ENCODE data around the gene ABTB1. TPM values are rescaled to one million over a fixed set of nuclear protein-coding genes. Genes with fewer than 3 reads are reported as not detected.
"Not testable (repeated sequence)": the region's sequence is repeated elsewhere in the genome, so short reads cannot be mapped to it uniquely, and the experiment has no call there.

Gene ABTB1
- total RNA-seq, 1 donor from 2014 or later, result 16.3 TPM

- peak; percentile 3 for ATAC-seq
- DNase-seq (ENCODE audit: low spot score), result peak; percentile 47
Measured at GRCh38 chr3:127671523-127672428, 976 bp upstream of the ABTB1 start.

GRCh38 chr3:127673191-127674100 is 694 bp downstream of the ABTB1 start:
- peak; percentile 58 for ATAC-seq
- DNase-seq (ENCODE audit: low spot score), result peak; percentile 53

GRCh38 chr3:127674101-127674721 is 1.5 kb downstream of the ABTB1 start:
- peak; percentile 35 for DNase-seq (ENCODE audit: low spot score)

DNA sequence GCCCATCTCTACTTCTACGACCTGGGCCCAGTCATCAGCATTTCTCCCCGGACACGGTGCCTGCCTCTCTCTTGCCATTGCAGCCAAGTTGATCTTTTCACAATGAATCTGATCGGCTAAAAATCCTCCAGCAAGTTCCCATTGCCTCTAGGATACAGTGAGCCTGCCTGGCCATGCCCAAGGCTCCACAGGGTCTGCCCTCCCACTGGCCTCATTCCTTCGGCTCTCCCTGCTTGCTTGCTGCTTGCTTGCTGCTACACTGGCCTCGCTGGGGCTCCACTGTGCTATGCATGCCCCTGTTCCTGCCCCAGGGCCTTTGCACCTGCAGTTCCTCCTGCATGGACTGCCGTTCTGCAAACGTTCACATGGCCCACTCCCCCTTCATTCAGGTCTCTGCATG is 2.0 kb downstream of the ABTB1 start:
- peak; percentile 27 for DNase-seq (ENCODE audit: low spot score)

More at GRCh38 chr3:127674101-127674721, 1.5 kb downstream of the ABTB1 start:
- no peak for ATAC-seq

DNA sequence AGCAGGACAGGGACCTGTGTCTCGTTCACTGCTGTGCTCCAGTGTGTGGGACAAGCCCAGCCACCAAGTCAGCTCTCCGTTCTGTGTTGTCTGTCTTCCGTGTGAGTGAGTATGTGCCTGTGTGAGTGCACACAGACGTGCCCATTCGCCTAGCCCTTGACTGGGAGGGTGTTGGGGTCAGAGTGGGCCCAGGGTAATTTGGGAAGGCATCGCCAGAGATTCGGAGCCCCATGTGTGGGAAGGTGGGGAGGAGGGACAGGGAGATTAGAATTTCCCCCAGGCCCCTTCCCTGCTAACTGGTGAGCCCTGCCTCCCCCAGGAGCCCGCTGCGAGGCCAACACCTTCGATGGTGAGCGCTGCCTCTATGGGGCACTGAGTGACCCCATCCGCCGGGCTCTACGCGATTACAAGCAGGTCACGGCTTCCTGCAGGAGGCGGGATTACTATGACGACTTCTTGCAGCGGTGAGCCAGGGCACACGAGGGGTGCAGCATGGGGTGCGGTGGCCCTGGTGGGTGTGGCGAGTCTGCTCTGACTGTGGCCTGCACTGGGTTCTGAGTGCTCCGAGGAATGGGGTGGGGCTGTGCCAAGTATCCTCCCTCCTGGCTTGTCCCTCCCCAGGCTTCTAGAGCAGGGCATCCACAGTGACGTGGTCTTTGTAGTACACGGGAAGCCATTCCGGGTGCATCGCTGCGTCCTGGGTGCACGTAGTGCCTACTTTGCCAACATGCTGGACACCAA is 3.1 kb downstream of the ABTB1 start:
- DNase-seq (ENCODE audit: low spot score) (peak; percentile 45), ATAC-seq (no peak)

More for the DNA sequence above, 2.0 kb downstream of the ABTB1 start:
- ATAC-seq, result no peak

- no peak for ATAC-seq
- no peak for DNase-seq (ENCODE audit: low spot score)
Measured at GRCh38 chr3:127676456-127676855, 3.7 kb downstream of the ABTB1 start.

GRCh38 chr3:127676921-127677351 is 4.2 kb downstream of the ABTB1 start:
- DNase-seq (ENCODE audit: low spot score), result peak; percentile 45
- ATAC-seq, result no peak

DNA sequence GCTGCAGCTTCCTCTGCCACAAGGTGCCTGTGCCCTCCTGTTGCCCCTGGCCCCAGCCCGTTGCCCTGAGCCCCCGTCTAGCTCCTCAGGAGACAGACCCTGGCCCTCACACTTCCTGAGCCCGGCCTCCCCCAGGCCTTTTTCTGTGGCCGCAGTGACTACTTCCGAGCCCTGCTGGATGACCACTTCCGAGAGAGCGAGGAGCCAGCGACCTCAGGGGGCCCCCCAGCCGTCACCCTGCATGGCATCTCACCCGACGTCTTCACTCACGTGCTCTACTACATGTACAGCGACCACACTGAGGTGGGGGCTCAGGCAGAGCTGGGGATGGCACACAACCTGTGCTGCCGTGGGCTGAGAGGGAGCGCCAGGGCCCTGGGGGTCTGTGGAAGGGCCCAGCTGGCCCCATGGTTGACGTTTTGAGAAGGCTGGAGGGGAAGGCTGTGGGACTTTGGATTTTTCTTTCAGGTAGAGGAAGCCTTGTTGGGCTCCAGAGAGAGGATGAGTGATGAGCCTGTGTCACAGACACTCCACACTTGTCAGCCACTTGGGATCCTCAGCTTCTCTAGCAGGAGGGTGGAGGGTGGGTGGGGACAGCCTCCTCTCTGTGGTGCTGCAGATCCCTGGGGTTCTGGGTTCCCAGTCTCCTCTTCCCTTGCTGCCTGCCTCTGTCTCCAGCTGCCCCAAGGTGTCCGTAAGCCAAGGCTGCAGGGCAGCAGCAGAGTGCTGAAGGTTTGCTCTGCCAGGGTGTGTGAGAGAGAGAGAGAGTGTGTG is 5.0 kb downstream of the ABTB1 start:
- DNase-seq (ENCODE audit: low spot score) (peak; percentile 42), ATAC-seq (no peak)

- DNase-seq (ENCODE audit: low spot score) (no peak), ATAC-seq (no peak)
Measured at GRCh38 chr3:127678315-127678599, 5.5 kb downstream of the ABTB1 start.

DNA sequence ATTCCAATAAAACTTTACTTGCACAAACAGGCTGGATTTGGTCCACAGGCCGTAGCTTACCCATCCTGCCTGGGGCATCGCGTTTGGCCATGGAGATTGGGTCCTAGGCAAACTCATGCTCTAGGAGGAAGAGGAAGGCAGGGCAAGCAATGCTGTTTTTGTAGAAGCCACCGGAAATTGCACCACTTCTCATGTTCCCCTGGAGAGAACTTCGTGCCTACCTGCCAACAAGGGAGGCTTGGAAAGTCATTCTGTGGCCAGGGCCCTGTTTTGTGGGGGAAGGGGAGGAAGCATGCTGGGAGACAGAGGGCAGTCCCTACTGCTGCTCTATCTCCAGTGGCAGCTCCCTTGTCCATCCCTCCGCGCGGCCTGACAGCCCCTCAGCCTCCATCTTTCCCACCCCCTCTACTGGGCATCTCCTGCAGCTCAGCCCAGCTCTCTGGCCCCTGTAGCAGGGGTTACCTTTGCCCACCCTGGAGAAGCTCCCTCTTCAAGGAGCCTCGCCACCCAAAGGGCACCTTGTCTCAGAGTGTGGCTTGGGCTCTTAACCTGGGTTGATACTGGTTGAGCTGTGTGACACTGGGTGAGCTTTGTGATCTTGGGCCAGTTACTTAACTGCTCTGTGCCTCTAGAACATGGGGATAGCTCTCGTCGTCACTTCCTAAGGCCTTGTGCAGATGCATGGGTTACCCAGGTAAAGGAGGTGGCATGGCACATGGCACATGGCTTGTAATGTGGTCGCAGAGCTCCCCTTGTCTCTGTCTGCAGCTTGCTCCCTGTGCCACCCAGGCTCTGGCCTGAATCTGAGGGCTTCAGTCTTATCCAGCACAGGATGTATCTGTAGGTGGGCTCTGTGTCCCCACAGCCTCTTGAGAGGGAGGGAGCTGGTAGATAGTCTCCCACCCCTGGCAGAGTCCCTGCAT is 6.1 kb downstream of the ABTB1 start:
- DNase-seq (ENCODE audit: low spot score) (peak; percentile 56), ATAC-seq (peak; percentile 53)

- ATAC-seq, result no peak
Measured at GRCh38 chr3:127679534-127680145, 6.9 kb downstream of the ABTB1 start.

GRCh38 chr3:127680146-127680661 is 7.5 kb downstream of the ABTB1 start:
- ATAC-seq (no peak), DNase-seq (ENCODE audit: low spot score) (no peak)

More at GRCh38 chr3:127679534-127680145, 6.9 kb downstream of the ABTB1 start:
- DNase-seq (ENCODE audit: low spot score), result peak; percentile 44

- ATAC-seq (no peak), DNase-seq (ENCODE audit: low spot score) (peak; percentile 41)
Measured at GRCh38 chr3:127680798-127681221, 8.1 kb downstream of the ABTB1 start.

DNA sequence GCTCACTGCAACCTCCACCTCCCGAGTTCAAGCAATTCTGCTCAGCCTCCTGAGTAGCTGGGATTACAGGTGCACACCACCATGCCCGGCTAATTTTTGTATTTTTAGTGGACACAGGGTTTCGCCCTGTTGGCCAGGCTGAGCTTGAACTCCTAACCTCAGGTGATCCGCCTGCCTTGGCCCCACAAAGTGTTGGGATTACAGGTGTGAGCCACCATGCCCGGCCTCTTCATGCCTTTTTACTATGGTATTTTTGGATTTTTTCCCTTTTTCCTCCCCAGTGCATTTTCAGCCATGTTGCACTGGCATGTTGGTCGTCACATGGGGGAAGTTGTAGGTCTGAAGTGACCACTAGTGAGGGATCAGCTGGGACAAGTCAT is 9.4 kb downstream of the ABTB1 start:
- peak; percentile 24 for DNase-seq (ENCODE audit: low spot score)

DNA sequence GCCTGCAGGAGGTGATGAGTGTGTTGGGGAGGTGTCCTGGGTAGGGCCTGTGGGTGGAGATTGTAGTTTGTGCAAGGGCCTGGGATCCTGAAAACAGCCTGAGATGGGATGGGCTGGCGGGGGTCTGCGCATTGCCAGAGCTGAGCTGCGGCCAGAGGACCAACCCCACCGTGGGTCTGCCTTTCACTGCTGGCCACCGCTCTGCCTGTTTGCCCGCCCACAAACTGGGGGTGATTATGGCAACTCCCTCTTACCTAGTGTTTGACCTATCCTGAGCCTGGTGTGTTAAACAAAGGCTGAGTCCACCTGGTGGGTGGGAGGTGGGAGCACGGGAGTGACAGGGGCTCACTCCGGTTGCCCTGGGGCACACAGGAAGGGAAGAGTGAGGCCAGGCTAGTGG is 9.8 kb downstream of the ABTB1 start:
- peak; percentile 40 for DNase-seq (ENCODE audit: low spot score)
- ATAC-seq, result no peak

More for the DNA sequence above, 9.4 kb downstream of the ABTB1 start:
- not testable (repeated sequence) for ATAC-seq

DNA sequence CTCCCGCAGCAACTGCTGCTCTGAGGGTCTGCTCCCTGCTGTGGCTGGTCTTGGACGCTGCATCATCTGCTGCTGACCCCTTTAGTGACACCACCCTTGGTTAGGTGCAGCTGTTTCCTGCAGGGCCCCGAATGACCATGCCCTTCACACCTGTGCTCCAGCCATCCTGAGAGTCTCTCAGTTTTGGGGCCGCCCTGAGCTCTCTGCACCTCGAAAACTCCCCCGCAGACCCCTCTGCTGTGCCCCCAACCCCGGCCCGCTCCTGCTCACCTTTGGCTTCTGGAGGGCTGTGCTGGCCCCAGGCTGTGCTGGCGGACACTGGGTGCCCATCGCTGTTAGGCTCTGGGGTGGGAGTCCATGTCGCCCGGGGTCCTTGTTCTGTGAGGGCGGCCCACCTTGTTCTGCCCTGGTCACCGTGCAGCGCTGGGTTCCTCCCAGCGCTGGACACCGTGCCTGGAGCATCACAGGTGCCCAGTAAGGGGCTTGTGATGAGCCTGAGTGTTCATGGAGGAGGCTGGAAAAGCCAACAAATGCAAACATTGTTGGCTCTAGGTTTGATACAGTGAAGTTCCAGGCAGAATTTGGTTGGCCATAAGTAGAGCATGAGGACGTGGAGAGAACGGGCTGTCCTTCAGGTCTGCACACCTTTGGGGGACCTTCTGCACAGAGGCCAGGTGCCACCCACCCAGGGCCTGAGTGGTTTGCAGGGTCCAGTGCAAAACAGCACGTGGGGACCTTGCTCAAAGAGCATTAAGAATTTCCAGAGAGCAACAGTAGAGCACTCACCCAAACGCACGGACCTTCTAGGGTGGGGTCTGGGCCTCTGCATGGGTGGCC is 12.3 kb downstream of the ABTB1 start:
- ATAC-seq (peak; percentile 70), DNase-seq (ENCODE audit: low spot score) (peak; percentile 42)
